Measurements from ENCODE around the gene DENND4A.

The DENND4A gene

GRCh38 chr15:65631503-65631902, 160.6 kb downstream of the DENND4A start:
- no peak overlapping the region; the same call in 1 of the 2 replicates for H3K4me3 ChIP-seq (ENCODE audit: low read depth, low read length)
- DNase-seq (ENCODE audit: low read depth) = peak; percentile 61
- no peak for TF ChIP-seq CTCF (IDR thresholded peaks at IDR 0.05; ENCODE audit: insufficient read depth, low read depth, low read length, missing control alignments)

- TF ChIP-seq CTCF (IDR thresholded peaks at IDR 0.05; ENCODE audit: insufficient read depth, low read depth, low read length, missing control alignments) = no peak
- no peak overlapping the region for H3K4me3 ChIP-seq (ENCODE audit: low read depth, low read length)
- DNase-seq (ENCODE audit: low read depth) = peak; percentile 41
Observed at GRCh38 chr15:65630760-65631159, 161.3 kb downstream of the DENND4A start.

GRCh38 chr15:65629548-65629947, 162.5 kb downstream of the DENND4A start:
- no peak for TF ChIP-seq CTCF (IDR thresholded peaks at IDR 0.05; ENCODE audit: insufficient read depth, low read depth, low read length, missing control alignments)
- H3K4me3 ChIP-seq (ENCODE audit: low read depth, low read length) = no peak overlapping the region
- DNase-seq (ENCODE audit: low read depth) = no peak

- no peak overlapping the region for H3K4me3 ChIP-seq (ENCODE audit: low read depth, low read length)
- no peak for DNase-seq (ENCODE audit: low read depth)
- TF ChIP-seq CTCF (IDR thresholded peaks at IDR 0.05; ENCODE audit: insufficient read depth, low read depth, low read length, missing control alignments) = no peak
Observed at GRCh38 chr15:65626856-65627255, 165.2 kb downstream of the DENND4A start.

GRCh38 chr15:65623103-65623502, 169.0 kb downstream of the DENND4A start:
- no peak for DNase-seq (ENCODE audit: low read depth)
- TF ChIP-seq CTCF (IDR thresholded peaks at IDR 0.05; ENCODE audit: insufficient read depth, low read depth, low read length, missing control alignments) = no peak
- no peak overlapping the region for H3K4me3 ChIP-seq (ENCODE audit: low read depth, low read length)

- no peak for DNase-seq (ENCODE audit: low read depth)
- TF ChIP-seq CTCF (IDR thresholded peaks at IDR 0.05; ENCODE audit: insufficient read depth, low read depth, low read length, missing control alignments) = no peak
- no peak within 1 kb of the TSS for H3K4me3 ChIP-seq (ENCODE audit: low read depth, low read length)
Observed at GRCh38 chr15:65621638-65622037, 170.5 kb downstream of the DENND4A start, which contains the start of gene SLC24A1. Gene SLC24A1 (plus strand): TSS chr15:65621938. CDS start chr15:65624081, 2,143 bp downstream.

GRCh38 chr15:65620833-65621232, 171.3 kb downstream of the DENND4A start:
- TF ChIP-seq CTCF (IDR thresholded peaks at IDR 0.05; ENCODE audit: insufficient read depth, low read depth, low read length, missing control alignments) = peak; percentile 11
- DNase-seq (ENCODE audit: low read depth) = no peak
- no peak overlapping the region for H3K4me3 ChIP-seq (ENCODE audit: low read depth, low read length)
